ENCODE data around the gene USH2A. TPM values are rescaled to one million over a fixed set of nuclear protein-coding genes. Genes with fewer than 3 reads are reported as not detected.

The USH2A gene
- total RNA-seq, 1 donor from 2014 or later, result not detected

GRCh38 chr1:215857317-215857716 is 565.9 kb downstream of the USH2A start:
- no peaks in the 10 kb centered on the region for H3K4me1 Mint-ChIP-seq (ENCODE audit: unreplicated experiment)
- no peak for DNase-seq (ENCODE audit: extremely low spot score, unreplicated experiment)
- no peak for TF ChIP-seq CTCF (IDR thresholded peaks at IDR 0.05)
- H3K4me3 Mint-ChIP-seq (ENCODE audit: unreplicated experiment), result no peak overlapping the region
- no peaks in the 10 kb centered on the region for H3K27me3 Mint-ChIP-seq (ENCODE audit: unreplicated experiment)
- H3K9me3 Mint-ChIP-seq (ENCODE audit: unreplicated experiment), result peaks cover 28% of the 10 kb centered on the region
- H3K36me3 Mint-ChIP-seq (ENCODE audit: unreplicated experiment), result no peaks in the 10 kb centered on the region
- no peak overlapping the region for H3K27ac Mint-ChIP-seq (ENCODE audit: unreplicated experiment)

DNA sequence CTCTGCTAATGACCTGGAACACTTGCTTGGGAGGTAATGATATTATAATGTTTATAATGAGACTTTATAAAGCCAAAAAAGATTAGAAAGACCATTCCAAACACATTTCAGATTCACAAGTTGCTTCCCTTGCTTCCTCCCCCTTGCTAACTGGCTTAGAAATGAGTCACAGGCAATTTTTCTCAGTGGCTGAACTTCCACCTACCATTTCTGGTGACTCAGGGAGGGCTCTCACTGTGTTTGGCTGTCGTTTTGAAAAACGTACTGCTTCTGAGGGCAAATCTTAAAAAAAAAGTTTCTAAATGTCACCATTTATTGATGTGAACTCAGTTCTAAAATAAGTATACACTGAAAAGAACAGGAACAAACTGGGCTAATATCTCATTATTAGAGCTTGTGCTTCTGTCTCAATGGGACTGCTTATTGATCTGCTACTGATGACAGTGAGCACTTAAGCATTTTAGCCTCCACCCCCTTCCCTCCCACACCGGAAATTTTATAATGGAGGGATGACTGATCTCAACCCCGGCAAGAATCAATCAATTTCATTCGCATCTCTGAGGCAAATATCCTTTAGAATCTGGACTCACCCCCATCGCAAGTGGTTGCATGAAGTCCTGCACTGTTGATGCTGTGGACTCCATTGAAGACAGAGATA is 577.9 kb downstream of the USH2A start:
- H3K27ac Mint-ChIP-seq (ENCODE audit: unreplicated experiment), result no peak overlapping the region
- H3K9me3 Mint-ChIP-seq (ENCODE audit: unreplicated experiment), result peaks cover 3% of the 10 kb centered on the region
- no peaks in the 10 kb centered on the region for H3K4me1 Mint-ChIP-seq (ENCODE audit: unreplicated experiment)
- no peak for TF ChIP-seq CTCF (IDR thresholded peaks at IDR 0.05)
- H3K36me3 Mint-ChIP-seq (ENCODE audit: unreplicated experiment), result no peaks in the 10 kb centered on the region
- no peak for DNase-seq (ENCODE audit: extremely low spot score, unreplicated experiment)
- H3K27me3 Mint-ChIP-seq (ENCODE audit: unreplicated experiment), result no peaks in the 10 kb centered on the region
- no peak overlapping the region for H3K4me3 Mint-ChIP-seq (ENCODE audit: unreplicated experiment)

DNA sequence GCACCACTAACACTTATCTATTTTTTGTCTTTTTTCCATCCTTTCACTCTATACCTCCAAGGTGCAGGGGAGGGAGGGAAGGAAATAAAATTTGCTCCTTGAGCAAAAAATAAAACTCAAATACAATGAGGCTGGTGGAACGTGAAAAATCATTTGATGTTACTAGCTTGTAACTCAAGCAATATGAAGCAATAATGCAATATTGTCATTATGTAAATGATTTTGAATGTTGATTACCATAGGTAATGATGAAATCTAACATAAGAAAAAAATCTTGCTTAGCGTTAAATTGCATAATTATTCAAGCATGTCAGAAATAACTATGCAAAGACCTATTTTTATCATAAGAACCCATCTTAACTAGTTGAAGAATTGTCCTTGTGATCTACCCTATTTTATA is 578.5 kb downstream of the USH2A start:
- Mint-ChIP-seq H3K36me3 (ENCODE audit: unreplicated experiment) (no peaks in the 10 kb centered on the region), H3K27me3 (ENCODE audit: unreplicated experiment) (no peaks in the 10 kb centered on the region), H3K9me3 (ENCODE audit: unreplicated experiment) (peaks cover 3% of the 10 kb centered on the region), H3K4me3 (ENCODE audit: unreplicated experiment) (no peak overlapping the region), H3K27ac (ENCODE audit: unreplicated experiment) (no peak overlapping the region), H3K4me1 (ENCODE audit: unreplicated experiment) (no peaks in the 10 kb centered on the region)
- DNase-seq (ENCODE audit: extremely low spot score, unreplicated experiment), result no peak
- no peak for TF ChIP-seq CTCF (IDR thresholded peaks at IDR 0.05)

DNA sequence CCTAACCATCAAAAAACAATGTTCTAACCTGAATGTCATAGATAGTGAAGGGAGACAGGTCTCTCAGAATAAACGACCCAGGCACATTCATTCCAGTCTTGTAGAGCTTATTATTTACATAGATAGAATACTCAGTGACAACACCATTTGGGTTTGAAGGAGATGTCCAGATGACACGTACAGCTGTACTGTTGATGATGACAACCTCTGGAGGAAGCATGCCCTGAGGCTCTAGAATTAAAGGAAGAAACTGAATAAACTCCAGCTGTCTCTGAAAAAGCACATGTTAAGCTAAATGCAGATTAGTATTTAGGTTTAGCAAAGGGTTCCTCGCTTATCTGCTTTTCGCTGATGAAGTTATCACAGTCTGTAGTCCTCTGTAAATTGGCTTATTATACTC is 579.0 kb downstream of the USH2A start:
- Mint-ChIP-seq H3K27ac (ENCODE audit: unreplicated experiment) (no peak overlapping the region), H3K4me1 (ENCODE audit: unreplicated experiment) (no peaks in the 10 kb centered on the region), H3K9me3 (ENCODE audit: unreplicated experiment) (peaks cover 3% of the 10 kb centered on the region), H3K36me3 (ENCODE audit: unreplicated experiment) (no peaks in the 10 kb centered on the region), H3K27me3 (ENCODE audit: unreplicated experiment) (no peaks in the 10 kb centered on the region), H3K4me3 (ENCODE audit: unreplicated experiment) (no peak overlapping the region)
- no peak for DNase-seq (ENCODE audit: extremely low spot score, unreplicated experiment)
- TF ChIP-seq CTCF (IDR thresholded peaks at IDR 0.05), result no peak

- no peak for DNase-seq (ENCODE audit: extremely low spot score, unreplicated experiment)
- H3K36me3 Mint-ChIP-seq (ENCODE audit: unreplicated experiment), result no peaks in the 10 kb centered on the region
- no peak for TF ChIP-seq CTCF (IDR thresholded peaks at IDR 0.05)
- no peak overlapping the region for H3K4me3 Mint-ChIP-seq (ENCODE audit: unreplicated experiment)
- peaks cover 3% of the 10 kb centered on the region for H3K9me3 Mint-ChIP-seq (ENCODE audit: unreplicated experiment)
- H3K27me3 Mint-ChIP-seq (ENCODE audit: unreplicated experiment), result no peaks in the 10 kb centered on the region
- no peak overlapping the region for H3K27ac Mint-ChIP-seq (ENCODE audit: unreplicated experiment)
- H3K4me1 Mint-ChIP-seq (ENCODE audit: unreplicated experiment), result no peaks in the 10 kb centered on the region
These were observed 580.3 kb downstream of the USH2A start for GRCh38 chr1:215842905-215843304.
